Measurements from ENCODE around the gene GANAB.

Gene GANAB

GRCh38 chr11:62649486-62649885 lies 3.1 kb upstream of the GANAB start:
- Mint-ChIP-seq H3K4me1 (peaks cover 27% of the 10 kb centered on the region), H3K9me3 (no peaks in the 10 kb centered on the region), H3K27ac (no peak overlapping the region), H3K4me3 (peak overlapping the region in 1 of 3 experiments; percentile 58), H3K36me3 (ENCODE audit: low read depth) (peaks cover 7% of the 10 kb centered on the region), H3K27me3 (ENCODE audit: low read depth) (no peaks in the 10 kb centered on the region)
- no peak for TF ChIP-seq CTCF (IDR thresholded peaks at IDR 0.05; ENCODE audit: unreplicated experiment in 3 of 3)

GRCh38 chr11:62648967-62649364 lies 2.6 kb upstream of the GANAB start:
- H3K27me3 Mint-ChIP-seq (ENCODE audit: low read depth), result no peaks in the 10 kb centered on the region

GRCh38 chr11:62648185-62648966 lies 2.0 kb upstream of the GANAB start:
- Mint-ChIP-seq H3K9me3 (no peaks in the 10 kb centered on the region), H3K36me3 (ENCODE audit: low read depth) (peaks cover 12% of the 10 kb centered on the region), H3K4me3 (no peak overlapping the region), H3K4me1 (peaks cover 25% of the 10 kb centered on the region), H3K27me3 (ENCODE audit: low read depth) (no peaks in the 10 kb centered on the region), H3K27ac (no peak overlapping the region)
- no peak for TF ChIP-seq CTCF (IDR thresholded peaks at IDR 0.05; ENCODE audit: unreplicated experiment in 3 of 3)

More at GRCh38 chr11:62648967-62649364, 2.6 kb upstream of the GANAB start:
- Mint-ChIP-seq H3K27ac (no peak overlapping the region), H3K36me3 (ENCODE audit: low read depth) (peaks cover 11% of the 10 kb centered on the region), H3K9me3 (no peaks in the 10 kb centered on the region), H3K4me3 (peak overlapping the region in 2 of 3 experiments; percentile 9 to 24), H3K4me1 (peaks cover 27% of the 10 kb centered on the region)
- no peak for TF ChIP-seq CTCF (IDR thresholded peaks at IDR 0.05; ENCODE audit: unreplicated experiment in 3 of 3)

- TF ChIP-seq CTCF (IDR thresholded peaks at IDR 0.05; ENCODE audit: unreplicated experiment in 3 of 3), result no peak
- H3K4me3 Mint-ChIP-seq, result peak overlapping the region; percentile 29 to 34 (median 30)
- H3K4me1 Mint-ChIP-seq, result peaks cover 20% of the 10 kb centered on the region
- peaks cover 12% of the 10 kb centered on the region for H3K36me3 Mint-ChIP-seq (ENCODE audit: low read depth)
- H3K27me3 Mint-ChIP-seq (ENCODE audit: low read depth), result no peaks in the 10 kb centered on the region
- H3K9me3 Mint-ChIP-seq, result no peaks in the 10 kb centered on the region
- H3K27ac Mint-ChIP-seq, result no peak overlapping the region
These were observed 1.2 kb upstream of the GANAB start for GRCh38 chr11:62647609-62648005.

GRCh38 chr11:62646825-62647608 lies 604 bp upstream of the GANAB start:
- Mint-ChIP-seq H3K27ac (peak overlapping the region; percentile 85 to 99 (median 94)), H3K36me3 (ENCODE audit: low read depth) (peaks cover 12% of the 10 kb centered on the region), H3K27me3 (ENCODE audit: low read depth) (no peaks in the 10 kb centered on the region), H3K4me1 (peaks cover 15% of the 10 kb centered on the region), H3K4me3 (peak overlapping the region; percentile 98 to 100 (median 99)), H3K9me3 (no peaks in the 10 kb centered on the region)
- no peak for TF ChIP-seq CTCF (IDR thresholded peaks at IDR 0.05; ENCODE audit: unreplicated experiment in 3 of 3)

Data from nephron (organoid).